Effector CD8-positive, alpha-beta T cell (primary cell): ENCODE measurements around the gene CYP2W1.
A peak's percentile ranks its signal among the peaks of the same experiment; 100 is the strongest.
"Not testable (repeated sequence)": the region's sequence is repeated elsewhere in the genome, so short reads cannot be mapped to it uniquely, and the experiment has no call there.

ENCODE experiments used
- DNase-seq: peaks from one replicate; lab custom pipeline; 2025; lab: John Stamatoyannopoulos, UW

CYP2W1 gene

DNA sequence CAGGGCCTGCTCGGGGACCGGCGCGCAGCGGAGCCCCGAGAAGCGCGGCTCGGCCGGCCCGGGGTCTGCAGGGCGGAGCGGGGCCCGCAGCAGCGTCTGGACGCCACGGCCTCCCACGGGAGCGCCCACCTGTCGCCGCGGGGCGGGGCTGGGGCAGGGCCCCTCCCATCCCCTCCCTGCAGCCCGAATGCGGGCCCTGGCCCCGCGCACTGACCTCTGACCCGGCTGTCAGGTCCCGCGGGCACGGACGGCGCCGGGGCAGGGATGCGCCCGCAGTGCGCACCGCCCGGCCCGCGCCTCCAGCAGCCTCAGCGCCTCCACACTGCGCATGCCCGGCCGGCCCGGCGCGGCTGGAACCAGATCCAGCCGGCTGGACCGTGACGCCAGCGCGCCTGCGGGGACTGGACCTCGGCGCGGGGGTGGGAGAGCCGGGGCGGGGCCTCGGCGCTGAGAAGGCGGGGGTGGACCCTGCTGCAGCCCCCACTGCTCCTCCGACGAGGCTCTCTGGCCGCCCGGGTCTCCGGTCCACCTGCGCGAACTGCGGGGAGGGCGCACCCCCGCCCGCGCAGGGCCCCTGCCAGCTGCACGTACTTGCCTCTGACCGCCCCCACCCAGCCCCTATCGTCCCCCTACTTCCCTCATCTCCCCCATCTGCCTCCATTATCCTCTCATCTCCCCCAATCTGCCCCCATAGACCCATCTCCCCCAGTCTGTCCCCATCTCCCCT, 45.2 kb downstream of the CYP2W1 start:
- peak; percentile 68 for DNase-seq

DNA sequence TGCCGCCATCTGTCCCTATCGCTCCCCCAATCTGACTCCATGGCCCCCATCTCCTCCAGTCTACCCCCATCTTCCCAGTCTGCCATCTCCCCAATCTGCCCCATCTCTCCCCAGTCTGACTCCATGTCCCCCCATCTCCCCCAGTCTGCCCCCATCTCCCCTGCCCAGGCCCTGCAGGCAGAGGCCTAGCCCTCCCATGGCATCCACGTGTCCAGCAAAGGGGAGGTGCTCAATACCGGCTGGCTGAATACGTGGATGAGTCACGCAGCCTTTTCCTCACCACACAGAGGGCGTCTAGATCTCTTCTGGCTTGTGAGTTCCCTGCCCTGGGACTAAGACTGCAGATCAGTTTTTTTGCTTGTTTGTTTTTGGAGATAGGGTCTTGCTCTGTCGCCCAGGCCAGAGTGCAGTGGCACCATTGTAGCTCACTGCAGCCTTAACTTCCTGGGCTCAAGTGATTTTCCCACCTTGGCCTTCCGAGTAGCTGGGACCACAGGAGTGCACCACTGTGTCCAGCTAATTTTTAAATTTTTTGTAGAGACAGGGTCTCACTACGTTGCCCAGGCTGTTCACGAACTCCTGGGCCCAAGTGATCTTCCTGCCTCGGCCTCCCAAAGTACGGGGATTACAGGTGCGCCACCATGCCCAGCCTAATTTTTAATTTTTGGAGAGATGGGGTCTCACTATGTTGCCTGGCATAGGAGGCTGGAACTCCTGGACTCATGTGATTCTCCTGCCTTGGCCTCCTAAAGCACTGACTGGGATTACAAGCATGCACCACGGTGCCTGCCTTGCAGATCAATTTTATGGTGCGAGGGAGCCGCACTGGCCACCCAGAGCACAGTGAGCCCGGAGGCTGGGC, 46.0 kb downstream of the CYP2W1 start:
- DNase-seq = peak; percentile 17

- no peak for DNase-seq
Measured at GRCh38 chr7:1029637-1030443, 46.9 kb downstream of the CYP2W1 start.

DNA sequence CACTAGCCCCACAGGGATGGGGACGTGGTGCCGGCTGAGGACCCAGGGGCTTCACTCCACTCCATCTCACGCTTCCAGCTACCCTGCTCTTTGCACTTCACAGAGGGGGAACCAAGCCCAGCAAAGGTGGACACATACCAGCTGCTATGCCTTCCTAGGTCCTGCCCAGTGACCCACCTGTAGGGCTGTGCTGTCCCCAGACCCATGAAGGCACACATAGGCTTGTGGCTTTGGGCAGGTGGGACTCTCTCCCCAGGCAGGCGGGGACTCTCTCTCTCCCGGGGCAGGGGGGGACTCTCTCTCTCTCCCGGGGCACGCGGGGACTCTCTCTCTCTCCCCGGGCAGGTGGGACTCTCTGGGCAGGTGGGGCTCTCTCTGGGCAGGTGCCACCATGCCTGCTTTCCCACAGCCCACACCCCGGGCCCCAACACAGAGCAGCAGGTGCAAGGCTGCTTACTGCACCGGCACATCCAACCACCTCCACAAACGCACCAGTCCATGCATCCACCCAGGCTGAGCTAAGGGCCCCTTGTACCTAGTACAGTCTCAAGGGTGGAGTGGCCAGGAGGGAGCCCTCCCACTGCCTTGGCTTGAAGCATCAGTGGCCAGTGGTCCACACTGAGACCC, 47.6 kb downstream of the CYP2W1 start:
- no peak for DNase-seq

DNA sequence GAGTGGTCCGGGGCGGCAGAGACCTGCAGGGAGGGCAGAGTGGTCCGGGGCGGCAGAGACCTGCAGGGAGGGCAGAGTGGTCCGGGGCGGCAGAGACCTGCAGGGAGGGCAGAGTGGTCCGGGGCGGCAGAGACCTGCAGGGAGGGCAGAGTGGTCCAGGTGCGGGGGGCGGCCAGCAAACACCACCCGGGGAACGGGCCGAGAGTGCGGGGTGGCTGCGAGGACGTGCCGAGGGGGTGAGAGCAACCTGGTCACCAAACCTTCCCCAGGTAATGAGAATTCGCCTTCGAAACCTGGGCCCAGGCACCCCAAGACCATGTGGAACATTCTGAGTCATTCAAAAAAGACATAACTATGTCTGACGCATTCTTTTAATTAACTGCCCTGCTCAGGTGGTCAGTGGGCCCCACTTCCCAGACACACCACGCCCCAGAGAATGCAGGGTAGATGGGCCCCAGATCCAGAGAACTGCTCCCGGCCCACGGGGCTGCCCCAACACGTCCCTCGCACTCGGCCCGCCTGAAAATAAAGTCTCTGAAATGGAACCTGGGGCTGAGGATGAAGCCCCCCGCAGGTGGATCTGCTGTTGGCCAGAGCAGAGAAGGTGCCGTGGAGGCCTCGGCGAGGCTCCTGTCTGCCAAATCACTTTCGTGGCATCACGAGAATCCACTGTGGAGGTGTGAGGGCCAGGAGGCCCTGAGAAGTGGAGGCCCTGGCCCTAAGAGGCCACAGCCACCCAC, 48.9 kb downstream of the CYP2W1 start:
- no peak for DNase-seq

- no peak for DNase-seq
Measured at GRCh38 chr7:1032536-1033181, 49.7 kb downstream of the CYP2W1 start.

DNA sequence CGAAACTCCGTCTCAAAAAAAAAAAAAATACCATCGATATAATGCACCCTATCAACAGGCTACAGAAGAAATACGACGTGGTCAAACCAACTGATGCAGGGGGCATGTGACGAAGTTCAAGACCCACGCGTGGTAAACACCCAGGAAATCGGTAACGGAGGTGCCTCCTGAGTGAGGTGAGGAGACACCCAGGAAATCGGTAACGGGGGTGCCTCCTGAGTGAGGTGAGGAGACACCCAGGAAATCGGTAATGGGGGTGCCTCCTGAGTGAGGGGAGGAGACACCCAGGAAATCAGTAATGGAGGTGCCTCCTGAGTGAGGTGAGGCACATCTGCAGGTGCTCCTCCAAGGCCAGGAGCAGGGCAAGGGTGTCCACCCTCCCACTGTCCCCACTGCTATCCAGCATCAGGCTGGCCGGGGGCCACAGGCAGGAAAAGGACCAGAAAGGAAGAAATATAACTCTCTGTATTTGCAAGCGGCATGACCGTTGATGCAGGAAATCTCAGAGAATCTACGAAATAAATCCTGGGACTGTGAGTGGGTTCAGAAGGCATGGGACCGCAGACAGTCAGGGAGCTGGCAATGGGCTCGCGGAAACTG, 50.7 kb downstream of the CYP2W1 start:
- no peak for DNase-seq

GRCh38 chr7:1034769-1035168, 51.8 kb downstream of the CYP2W1 start:
- not testable (repeated sequence) for DNase-seq

DNA sequence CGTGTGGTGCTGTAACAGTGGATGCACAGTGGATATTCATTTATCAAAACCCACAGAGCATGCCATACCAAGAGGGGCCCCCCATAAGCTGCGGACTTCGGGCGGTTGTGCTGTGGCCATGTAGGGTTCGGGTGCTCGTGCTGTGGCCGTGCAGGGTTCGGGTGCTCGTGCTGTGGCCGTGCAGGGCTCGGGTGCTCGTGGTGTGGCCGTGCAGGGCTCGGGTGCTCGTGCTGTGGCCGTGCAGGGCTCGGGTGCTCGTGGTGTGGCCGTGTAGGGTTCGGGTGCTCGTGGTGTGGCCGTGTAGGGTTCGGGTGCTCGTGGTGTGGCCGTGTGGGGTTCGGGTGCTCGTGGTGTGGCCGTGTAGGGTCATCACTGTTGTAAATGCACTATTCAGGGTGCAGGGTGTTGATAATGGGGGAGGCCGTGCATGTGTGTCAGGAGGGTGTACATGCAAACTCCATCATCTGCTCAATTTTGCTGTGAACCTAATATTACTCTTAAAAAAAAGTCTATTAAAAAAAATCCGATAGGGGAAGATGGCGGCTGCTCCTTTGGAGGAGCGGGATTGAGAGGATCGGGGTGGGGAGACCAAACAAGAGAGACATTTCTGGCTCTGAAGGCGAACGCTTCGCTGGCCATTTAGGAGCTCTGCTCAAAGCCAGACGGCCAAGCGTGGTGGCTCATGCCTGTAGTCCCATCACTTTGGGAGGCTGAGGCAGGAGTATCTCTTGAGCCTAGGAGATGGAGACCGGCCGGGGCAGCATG, 53.4 kb downstream of the CYP2W1 start:
- not testable (repeated sequence) for DNase-seq
